SHP77 (cell line): ENCODE measurements around the gene PCBP3.
"Not testable (repeated sequence)": the region's sequence is repeated elsewhere in the genome, so short reads cannot be mapped to it uniquely, and the experiment has no call there.

Source experiments
- DNase-seq, 2 experiments: peaks; one replicate each; lab custom pipeline; 2025; lab: John Stamatoyannopoulos, UW

Gene PCBP3

GRCh38 chr21:45894450-45894825 lies 250.9 kb downstream of the PCBP3 start:
- no peak for DNase-seq

GRCh38 chr21:45894906-45895777 lies 251.6 kb downstream of the PCBP3 start:
- no peak for DNase-seq

DNA sequence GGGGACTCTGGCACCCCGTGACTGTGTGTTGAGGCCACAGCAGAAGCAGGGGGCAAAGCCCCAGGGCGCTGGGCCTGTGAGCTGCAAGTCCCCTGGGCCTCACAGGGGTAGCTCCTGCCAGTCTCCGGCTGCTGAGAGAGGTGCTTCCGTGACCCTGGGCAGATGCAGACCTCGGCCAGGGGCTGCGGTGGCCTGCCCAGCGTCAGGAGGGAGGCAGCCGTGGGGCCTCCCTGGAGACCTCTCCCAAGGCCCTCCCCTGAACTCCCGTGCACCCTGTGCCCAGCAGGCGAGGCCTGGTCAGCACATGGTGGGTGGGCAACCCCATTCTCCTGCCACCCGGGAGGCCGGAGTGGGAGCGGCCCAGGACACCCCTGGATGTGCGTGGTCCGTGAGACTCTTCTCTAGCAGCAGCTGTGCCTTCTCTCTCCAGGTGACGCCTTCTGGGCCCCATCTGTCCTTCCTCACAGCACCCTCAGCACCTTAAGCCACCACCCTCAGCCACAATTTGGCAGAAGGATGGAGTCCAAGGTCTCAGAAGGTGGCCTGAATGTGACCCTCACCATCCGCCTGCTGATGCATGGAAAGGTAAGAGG lies 252.3 kb downstream of the PCBP3 start:
- DNase-seq, result no peak

DNA sequence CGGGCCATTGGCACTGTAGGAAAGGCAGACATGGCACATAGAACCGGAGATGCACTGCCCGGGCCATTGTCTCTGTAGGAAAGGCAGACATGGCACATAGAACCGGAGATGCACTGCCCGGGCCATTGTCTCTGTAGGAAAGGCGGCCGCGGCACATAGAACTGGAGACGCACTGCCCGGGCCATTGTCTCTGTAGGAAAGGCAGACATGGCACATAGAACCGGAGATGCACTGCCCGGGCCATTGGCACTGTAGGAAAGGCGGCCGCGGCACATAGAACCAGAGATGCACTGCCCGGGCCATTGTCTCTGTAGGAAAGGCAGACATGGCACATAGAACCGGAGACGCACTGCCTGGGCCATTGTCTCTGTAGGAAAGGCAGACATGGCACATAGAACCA lies 252.9 kb downstream of the PCBP3 start:
- DNase-seq, result not testable (repeated sequence)

DNA sequence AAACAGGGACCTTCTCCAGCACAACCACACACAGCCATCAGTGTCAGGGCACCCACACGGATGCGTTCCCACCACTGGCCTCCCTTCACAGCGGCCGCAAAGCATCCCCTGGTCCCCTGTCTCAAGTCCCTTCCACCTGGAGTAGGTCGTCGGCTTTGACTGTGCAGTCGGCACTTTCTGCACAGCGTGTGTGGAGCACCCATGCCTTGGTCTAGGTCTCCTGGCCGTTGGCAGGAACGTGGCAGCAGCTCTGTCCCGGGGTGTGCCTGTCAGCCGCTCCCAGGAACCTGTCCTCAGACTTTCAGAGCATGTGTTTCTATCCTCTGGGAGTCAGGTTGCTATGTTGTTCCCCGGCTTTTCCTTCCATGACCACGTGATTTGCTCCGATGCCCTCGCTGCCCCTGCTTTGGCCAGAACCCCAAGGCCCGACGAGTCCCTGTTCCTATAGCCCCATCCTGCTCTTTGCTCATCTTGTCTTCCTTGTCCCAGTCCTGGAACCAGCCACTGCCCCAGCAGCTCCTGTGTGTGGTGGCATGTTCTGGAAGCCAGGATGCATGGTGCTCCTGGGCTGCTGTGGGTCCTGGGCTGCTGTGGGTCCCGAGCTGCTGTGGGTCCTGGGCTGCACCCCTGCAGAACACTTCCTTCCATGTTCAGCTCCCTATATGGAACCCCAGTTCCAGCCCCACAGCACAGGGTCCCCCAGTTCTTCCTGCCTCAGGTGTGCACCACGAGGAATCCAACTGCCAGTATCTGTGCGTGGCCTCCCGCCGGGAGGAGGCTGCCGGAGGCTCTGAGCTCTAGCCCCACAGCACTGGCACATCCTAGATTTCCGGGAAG lies 253.9 kb downstream of the PCBP3 start:
- no peak for DNase-seq

GRCh38 chr21:45898028-45898350 lies 254.5 kb downstream of the PCBP3 start:
- no peak for DNase-seq

DNA sequence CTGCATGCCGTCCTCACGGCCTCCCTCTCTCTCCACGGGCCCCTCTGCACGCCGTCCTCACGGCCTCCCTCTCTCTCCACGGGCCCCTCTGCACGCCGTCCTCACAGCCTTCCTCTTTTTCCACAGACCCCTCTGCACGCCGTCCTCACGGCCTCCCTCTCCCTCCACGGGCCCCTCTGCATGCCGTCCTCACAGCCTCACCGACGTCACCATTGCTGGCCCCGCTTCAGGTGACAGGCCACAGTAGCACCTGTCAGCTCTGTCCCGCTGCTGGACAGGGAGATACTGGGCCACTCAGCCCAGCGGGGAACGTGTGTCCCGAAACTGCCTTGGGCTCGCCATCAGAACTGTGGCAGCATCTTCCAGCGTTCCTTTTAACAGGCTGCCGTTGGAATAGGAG lies 255.3 kb downstream of the PCBP3 start:
- no peak for DNase-seq

GRCh38 chr21:45899317-45900033 lies 255.9 kb downstream of the PCBP3 start:
- DNase-seq, result no peak

DNA sequence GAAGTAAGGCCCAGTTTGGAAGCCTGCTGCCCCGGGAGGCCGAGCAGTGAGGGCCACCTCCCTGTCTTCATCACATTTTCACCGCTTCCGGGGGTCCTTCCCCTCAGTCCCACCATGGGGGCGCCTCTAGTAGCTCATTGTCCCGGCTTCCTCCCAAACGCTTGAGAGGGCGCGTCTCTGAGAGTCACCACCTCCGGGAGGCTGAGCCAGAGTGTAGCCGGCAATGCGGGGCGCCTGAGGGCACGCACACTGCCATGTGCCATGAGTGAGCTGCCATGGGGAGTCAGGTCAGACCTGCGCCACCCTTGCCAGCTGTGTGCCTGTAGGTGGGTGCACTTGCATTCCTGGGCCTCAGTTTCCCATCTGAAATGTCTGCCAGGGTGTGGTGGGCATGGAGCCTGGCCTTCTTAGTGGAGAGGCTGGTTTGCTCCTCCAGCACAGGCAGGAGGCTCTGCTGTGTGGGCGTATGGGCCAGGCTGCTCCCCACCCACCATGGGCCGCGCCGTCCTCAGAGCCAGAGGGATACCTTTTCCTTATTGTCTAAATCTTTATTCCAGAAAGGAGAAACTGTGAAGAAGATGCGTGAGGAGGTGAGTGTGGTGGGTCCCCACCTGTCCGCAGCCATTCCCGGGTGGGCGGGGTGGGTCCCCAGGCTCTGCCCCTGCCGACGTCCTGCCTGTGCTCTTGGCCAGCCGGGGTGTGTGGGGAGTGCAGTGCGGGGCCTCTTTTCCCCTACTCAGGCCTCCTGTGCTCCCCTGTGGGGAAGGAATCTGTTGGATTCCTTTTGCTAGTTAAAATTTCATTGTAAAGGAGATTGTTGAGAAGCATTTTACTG lies 256.7 kb downstream of the PCBP3 start:
- no peak for DNase-seq

GRCh38 chr21:45901061-45901690 lies 257.7 kb downstream of the PCBP3 start:
- no peak for DNase-seq

DNA sequence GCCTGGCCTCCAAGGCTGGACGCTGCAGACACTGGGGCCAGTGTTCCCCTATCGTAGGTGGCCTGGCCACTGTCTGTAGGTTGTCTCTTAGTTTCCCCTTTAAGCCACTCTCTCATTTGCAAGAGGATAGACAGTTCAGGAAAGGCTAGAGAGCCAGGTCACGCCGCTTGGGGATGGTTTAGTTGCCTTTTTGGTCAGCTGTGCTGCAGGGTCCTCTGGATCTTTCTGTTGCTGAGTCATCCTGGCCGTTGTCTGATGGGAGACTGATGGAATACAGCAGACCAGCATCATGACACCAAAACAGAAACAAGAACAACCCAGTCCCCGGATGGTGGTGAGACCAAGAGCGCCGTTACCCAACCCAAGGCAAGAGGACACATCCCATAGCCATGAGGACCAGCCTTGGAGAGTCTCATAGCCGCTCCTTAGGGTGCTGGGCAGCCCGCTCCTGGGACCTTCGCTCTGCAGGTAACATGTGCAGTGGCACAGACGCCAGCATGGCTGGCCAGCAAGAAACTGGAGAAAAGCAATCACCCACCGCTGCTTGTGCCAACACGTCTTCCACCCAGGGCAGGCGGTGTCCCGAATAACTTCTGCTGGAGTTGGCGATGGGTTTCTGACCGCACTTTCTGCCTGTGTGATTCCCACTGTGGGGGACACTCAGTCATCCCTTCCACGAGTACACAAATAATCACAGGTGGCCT lies 258.9 kb downstream of the PCBP3 start:
- DNase-seq, result no peak

DNA sequence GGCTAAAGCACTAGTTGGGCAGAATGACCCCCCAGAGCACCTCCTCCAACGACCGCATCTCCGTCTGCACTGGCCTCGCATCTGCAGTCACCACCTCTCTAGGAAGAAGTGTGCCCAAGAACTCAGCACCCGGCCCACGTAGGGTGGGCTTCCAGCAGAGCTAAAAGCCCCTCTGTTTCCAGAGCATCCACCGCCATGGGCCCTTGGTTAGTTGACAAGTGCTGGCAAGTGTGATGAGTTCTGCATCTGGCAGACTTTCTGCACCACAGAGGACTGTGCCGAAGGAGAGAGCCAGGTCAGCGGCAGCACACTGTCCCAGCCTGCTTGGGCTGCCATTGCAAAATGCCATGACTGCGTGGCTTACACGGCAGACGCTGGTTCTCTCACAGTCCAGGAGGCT lies 261.7 kb downstream of the PCBP3 start:
- DNase-seq, result no peak

DNA sequence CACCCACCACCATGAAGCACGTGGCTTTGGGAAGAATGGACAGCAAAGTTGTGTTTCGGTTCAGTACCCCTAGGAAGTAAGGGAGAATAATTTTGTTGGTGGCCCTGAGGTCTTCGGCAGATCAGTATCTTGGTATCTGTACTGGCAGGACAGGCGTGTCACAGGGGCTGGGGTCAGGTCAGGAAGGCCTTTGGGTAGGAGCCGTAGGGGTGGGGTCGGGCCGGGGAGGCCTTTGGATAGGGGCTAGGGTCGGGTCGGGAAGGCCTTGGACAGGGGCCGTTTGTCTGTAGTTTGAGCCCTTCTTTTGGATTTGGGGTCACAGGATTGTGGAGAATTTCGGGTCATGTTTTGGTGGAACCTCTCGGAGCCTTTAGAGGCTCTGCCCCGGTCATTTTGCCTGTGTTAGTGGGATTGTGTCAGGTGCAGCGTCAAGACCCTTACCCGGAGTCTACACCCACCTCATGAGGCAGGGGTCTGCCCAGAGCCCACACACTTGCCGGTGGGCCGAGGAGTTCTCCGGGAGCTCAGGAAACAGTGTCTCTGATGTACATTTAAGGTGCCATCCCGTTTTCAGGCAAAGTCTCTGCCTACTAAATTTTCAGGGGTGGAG lies 262.8 kb downstream of the PCBP3 start:
- no peak for DNase-seq

DNA sequence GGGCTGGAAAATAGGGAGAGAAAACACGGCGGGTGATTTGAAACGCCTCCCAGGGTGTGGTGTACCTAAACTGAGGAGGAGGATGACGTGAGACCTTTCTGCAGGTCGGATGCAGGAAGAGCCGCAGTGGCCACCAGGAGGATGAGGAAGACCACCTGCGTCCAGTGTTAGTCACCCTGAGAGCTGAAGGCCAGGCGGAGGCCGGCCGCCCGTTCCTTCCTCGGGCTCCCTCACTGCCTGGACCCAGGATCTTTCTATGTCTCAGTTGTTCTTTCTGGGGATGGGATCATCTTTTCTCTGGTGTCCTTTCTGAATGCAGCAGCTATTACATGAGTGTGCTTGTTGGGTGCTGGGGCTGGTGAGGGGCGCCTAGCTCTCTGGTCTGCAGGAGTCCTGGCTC lies 263.3 kb downstream of the PCBP3 start:
- no peak for DNase-seq

DNA sequence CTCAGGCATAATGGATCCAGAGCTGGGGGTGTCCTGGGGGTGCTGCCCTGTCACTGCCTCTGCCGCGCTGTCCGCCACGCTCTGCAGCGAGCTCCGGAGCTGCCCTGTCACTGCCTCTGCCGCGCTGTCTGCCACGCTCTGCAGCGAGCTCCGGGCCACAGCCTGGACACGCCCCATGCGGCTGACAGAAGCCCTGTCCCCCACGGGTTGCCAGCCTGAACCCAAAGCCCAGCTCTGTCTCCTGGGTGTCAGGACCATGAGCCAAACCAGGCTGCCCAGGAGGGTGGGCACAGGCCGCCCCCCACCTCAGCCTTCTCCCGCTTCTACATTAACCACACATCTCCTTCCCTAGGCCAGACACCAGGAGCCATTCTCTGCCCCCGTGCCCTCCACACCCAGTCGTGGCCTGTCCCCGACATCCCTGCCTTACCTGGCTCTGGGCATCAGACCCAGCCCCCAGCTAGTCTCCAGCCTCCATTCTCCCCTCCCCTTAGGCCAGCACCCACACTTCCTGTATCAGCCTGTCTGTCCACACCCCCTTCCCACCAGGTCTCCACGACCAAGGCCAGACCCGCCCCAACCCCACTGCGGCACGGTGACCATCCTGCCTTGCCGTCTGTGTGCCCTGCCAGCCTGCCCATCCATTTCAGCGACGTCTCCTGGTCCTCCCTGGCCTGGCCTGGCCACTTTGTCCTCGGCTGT lies 265.2 kb downstream of the PCBP3 start:
- no peak for DNase-seq

DNA sequence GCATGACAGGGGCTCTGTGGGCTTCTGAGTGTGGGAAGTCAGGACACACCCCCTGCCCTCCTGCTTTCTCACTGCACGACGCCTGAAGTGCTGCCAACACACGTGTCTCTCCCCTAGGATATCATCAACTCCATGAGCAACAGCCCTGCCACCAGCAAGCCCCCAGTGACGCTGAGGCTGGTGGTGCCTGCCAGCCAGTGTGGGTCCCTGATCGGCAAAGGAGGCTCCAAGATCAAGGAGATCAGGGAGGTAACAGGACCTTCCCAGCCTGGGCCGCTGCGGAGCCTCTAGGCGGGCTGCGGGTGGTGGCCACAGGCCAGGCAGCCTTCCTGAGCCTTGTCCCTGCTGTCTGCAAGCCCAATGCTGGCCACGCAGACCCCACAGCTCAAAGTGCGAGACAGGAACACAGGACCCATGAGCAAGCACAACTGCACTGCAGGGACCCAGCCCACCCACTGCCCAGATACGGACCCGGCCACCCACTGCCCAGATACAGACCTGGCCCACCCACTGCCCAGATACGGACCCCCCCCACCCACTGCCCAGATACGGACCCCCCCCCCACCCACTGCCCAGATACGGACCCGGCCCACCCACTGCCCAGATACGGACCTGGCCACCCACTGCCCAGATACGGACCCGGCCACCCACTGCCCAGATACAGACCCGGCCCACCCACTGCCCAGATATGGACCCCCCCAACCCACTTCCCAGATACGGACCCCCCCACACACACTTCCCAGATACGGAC lies 265.9 kb downstream of the PCBP3 start:
- DNase-seq, result no peak

DNA sequence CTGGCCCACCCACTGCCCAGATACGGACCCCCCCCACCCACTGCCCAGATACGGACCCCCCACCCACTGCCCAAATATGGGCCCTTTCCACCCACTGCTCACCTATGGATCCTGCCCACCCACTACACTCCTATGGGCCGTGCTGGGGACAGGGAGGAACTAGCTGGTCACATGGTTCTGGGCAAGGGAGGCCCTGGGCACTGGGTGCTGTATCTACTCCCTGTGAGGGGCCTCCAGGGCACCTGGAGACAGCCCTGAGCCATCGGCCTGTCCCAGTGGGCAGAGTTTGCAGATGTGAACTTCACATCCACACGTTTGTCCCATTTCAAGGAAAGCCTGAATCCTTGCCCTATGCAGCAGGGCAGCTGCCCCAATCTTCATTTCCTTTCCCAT lies 266.6 kb downstream of the PCBP3 start:
- no peak for DNase-seq

- DNase-seq, result no peak
These were observed 267.2 kb downstream of the PCBP3 start for GRCh38 chr21:45910548-45911221.
